ENCODE data around the gene CCDC179.

CCDC179 gene

GRCh38 chr11:22860241-22860640, at the start of gene CCDC179:
CCDC179 (minus strand) TSS chr11:22860474; CDS start chr11:22860421, 53 bp downstream.
- no peak for DNase-seq

- no peak for DNase-seq
These were observed 43.5 kb upstream of the CCDC179 start for GRCh38 chr11:22903782-22904181.

- DNase-seq = no peak
These were observed 41.3 kb upstream of the CCDC179 start for GRCh38 chr11:22901603-22902002.

GRCh38 chr11:22900764-22901486, 40.7 kb upstream of the CCDC179 start:
- DNase-seq = no peak

GRCh38 chr11:22898036-22898435, 37.8 kb upstream of the CCDC179 start:
- no peak for DNase-seq

GRCh38 chr11:22890227-22890626, 30.0 kb upstream of the CCDC179 start:
- no peak for DNase-seq

GRCh38 chr11:22884217-22884616, 23.9 kb upstream of the CCDC179 start:
- DNase-seq = no peak

- DNase-seq = no peak
These were observed 19.4 kb upstream of the CCDC179 start for GRCh38 chr11:22879630-22880029.

GRCh38 chr11:22878604-22879003, 18.3 kb upstream of the CCDC179 start:
- DNase-seq = no peak

- no peak for DNase-seq
These were observed 17.8 kb upstream of the CCDC179 start for GRCh38 chr11:22878039-22878438.

- DNase-seq = peak; percentile 37
These were observed 15.7 kb upstream of the CCDC179 start for GRCh38 chr11:22875869-22876473.

GRCh38 chr11:22869325-22869724, 9.1 kb upstream of the CCDC179 start:
- no peak for DNase-seq

- no peak for DNase-seq
These were observed 518 bp downstream of the CCDC179 start for GRCh38 chr11:22859756-22860155.

- no peak for DNase-seq
These were observed 8.8 kb downstream of the CCDC179 start for GRCh38 chr11:22851477-22851876.

- no peak for DNase-seq
These were observed 13.5 kb downstream of the CCDC179 start for GRCh38 chr11:22846726-22847125.

- DNase-seq = peak; percentile 10
These were observed 27.8 kb downstream of the CCDC179 start for GRCh38 chr11:22832315-22833015.

GRCh38 chr11:22830082-22830414, 30.2 kb downstream of the CCDC179 start:
- DNase-seq = no peak

- peak; percentile 93 for DNase-seq
These were observed 30.8 kb downstream of the CCDC179 start, which contains the start of gene SVIP for GRCh38 chr11:22829231-22830081. SVIP (minus strand) TSS chr11:22829801; CDS start chr11:22829748, 53 bp downstream.

- no peak for DNase-seq
These were observed 31.9 kb downstream of the CCDC179 start for GRCh38 chr11:22828373-22828772.

- DNase-seq = no peak
These were observed 38.1 kb downstream of the CCDC179 start for GRCh38 chr11:22822203-22822602.

GRCh38 chr11:22809893-22810292, 50.4 kb downstream of the CCDC179 start:
- DNase-seq = no peak

GRCh38 chr11:22808571-22809197, 51.6 kb downstream of the CCDC179 start:
- no peak for DNase-seq

Measured in stimulated activated CD4-positive, alpha-beta T cell treated with anti-CD3 and anti-CD28 coated beads, Interleukin-1b, Interleukin-23, amount 100 ng/mL, for 48 hours (primary cell).